Ovary (tissue), 9 donors: ENCODE measurements around the gene TTLL9. TPM values are rescaled to one million over a fixed set of nuclear protein-coding genes. Genes with fewer than 3 reads are reported as not detected.

ENCODE experiments used
- DNase-seq, 5 donors: peaks; one replicate each; pipeline ENCODE4 v3.0.0-alpha.2; 2019 to 2020
- H3K27ac ChIP-seq, 2 donors: fragments of 200-600 bp; one replicate each; pipeline versions ENCODE4 v1.5.1 to v1.8.0; 2019 to 2022
- H3K27me3 ChIP-seq: fragments of 200-600 bp; one replicate; pipeline ENCODE4 v1.8.0; 2022
- H3K36me3 ChIP-seq: fragments of 200-600 bp; sonication (generic); one replicate; pipeline ENCODE4 v1.5.1; 2019
- H3K4me1 ChIP-seq: one replicate; pipeline ENCODE4 v1.8.1; 2013; ENCODE audit warnings: mild to moderate bottlenecking, moderate library complexity; ENCODE audit not compliant: insufficient read depth
- H3K4me3 ChIP-seq: fragments of 200-600 bp; sonication (generic); one replicate; pipeline ENCODE4 v1.5.1; 2017
- H3K9me3 ChIP-seq, 2 donors: fragments of 200-600 bp in 1 of 2; sonication (generic) in 1 of 2; one replicate each; pipeline versions ENCODE4 v1.5.1 to v1.8.1; 2013 to 2019; ENCODE audit warnings: mild to moderate bottlenecking in 1 of 2, moderate library complexity in 1 of 2
- EP300 ChIP-seq: sonication (generic); formaldehyde crosslinking; IDR thresholded peaks from one replicate; pipeline ENCODE4 v1.6.1; 2017; ENCODE audit warnings: antibody characterized with exemption
- POLR2A ChIP-seq: fragments of 450-650 bp; IDR thresholded peaks from one replicate; pipeline ENCODE4 v1.6.1; 2017; ENCODE audit warnings: antibody characterized with exemption, mild to moderate bottlenecking, moderate library complexity
- WGBS, 3 donors: extraction: QIAGEN DNeasy Blood & Tissue Kit in 1 of 3; methylation state at CpG; one replicate each; pipeline versions ENCODE4 v1.1.5 to v1.1.7; 2013 to 2017; 5-methylcytosine and 5-hydroxymethylcytosine counted together
- intact Hi-C, 4 donors: fragments of 100-400 bp; cut with DNase I; formaldehyde crosslinking; loops; one replicate each; pipeline versions ENCODE4 v1.11.0 to v1.15.1; 2022 to 2023
- polyA plus RNA-seq, 2 donors: library from polyadenylated mRNA; stranded (reverse); fragments of 200-250 nt in 1 of 2; fragments of 350-450 nt in 1 of 2; fragmentation: Illumina TruSeq in 1 of 2; extraction: RNeasy Lipid Tissue Mini Kit (QIAGEN cat#74804) in 1 of 2; gene quantifications; one replicate each; pipeline ENCODE4 v1.2.3, GENCODE V29; 2013 to 2014
- total RNA-seq, 7 donors: library from RNA; depleted of rRNA in 2 of 7; stranded (reverse); fragments of >200 nt in 2 of 7; fragmentation: NEBNext Ultra II Directional in 3 of 7; extraction: Animal tissue kit (Norgen Biotek cat#: 25700) in 3 of 7; gene quantifications; one replicate each; pipeline versions ENCODE4 v1.1.0 to v1.2.4, GENCODE V29; 2016 to 2023
- TF ChIP-seq, protein P1 (sequence below), 3 donors: fragments of 450-650 bp in 2 of 3; fragments of 200-600 bp in 1 of 3; IDR thresholded peaks; one replicate each; pipeline versions ENCODE4 v1.5.1 to v1.8.0; 2016 to 2022; ENCODE audit warnings: antibody characterized with exemption in 3 of 3, mild to moderate bottlenecking in 1 of 3
- donor health status: DM: no; HTN: no; CAD: no; lungs with moderate emphysema.
- donor health status: DM: no; HTN: no; CAD: no.
- donor health status: Bipolar disorder and iron deficiency.
- donor health status: DM: yes; HTN: yes; CAD: no.
- donor health status: DM: no; HTN: no; CAD: no.
- donor health status: DM: yes; HTN: yes; CAD: no.

Gene TTLL9
- total and polyA plus RNA-seq, 9 donors, result 0.24 to 10.6 (median 0.40) TPM

DNA sequence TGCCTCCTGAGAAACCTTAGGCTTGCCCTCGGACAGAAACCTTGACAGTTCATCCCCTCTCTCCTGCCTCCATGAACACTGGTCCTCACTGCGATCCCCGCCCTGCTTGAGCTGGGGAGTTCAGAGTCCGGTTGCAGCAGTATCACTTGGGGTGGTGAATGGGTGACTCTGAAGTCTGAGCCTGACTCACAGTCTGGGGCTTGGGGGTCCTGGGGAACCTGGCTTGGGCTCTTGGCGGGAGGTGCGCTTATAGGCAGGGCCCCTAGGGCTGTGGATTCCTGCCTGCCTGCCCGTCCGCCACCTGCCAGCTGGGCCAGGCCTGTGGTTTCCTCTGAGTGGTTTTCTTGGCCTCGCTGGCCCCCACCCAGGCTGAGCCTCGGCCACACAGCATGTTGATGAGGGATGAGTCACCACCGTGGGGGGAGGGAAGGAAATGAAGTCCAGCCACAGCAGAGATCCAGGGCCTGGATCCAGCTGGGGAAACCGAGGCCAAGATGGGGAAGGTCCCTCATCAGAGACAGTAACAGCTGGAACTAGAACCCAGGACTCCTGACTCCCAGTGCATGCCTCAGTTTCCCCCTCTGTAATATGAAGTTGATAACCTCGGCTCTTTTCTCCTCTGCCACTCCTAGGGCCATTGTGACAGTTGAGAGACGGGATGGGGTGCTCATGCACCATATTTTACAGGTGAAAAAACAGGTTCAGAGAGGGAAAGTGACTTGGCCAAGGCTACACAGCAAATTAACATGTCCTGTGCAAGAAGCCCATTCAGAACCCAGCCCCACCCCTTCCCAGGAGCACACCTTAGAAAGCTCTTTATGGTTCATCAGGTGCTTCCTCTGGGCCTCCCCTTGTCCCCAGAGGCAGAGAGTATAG is 34.2 kb upstream of the TTLL9 start:
- intact Hi-C loops, result no loop called here
- WGBS, 3 donors, result 22 to 32% (median 30%) methylated on average over 12 to 14 of the region's 14 CpGs
- peaks cover 12% of the 10 kb centered on the region for H3K4me1 ChIP-seq

GRCh38 chr20:31836853-31837608 is 33.4 kb upstream of the TTLL9 start:
- Histone ChIP-seq H3K27ac (no peak overlapping the region), H3K4me3 (no peak overlapping the region), H3K9me3 (no peaks in the 10 kb centered on the region), H3K4me1 (peaks cover 18% of the 10 kb centered on the region), H3K36me3 (no peaks in the 10 kb centered on the region), H3K27me3 (no peaks in the 10 kb centered on the region)
- DNase-seq, result no peak
- WGBS, 3 donors, result 75 to 77% (median 76%) methylated on average over 5 of the region's 5 CpGs
- intact Hi-C loops, result no loop called here
- TF ChIP-seq POLR2A (no peak), EP300 (no peak)
- TF ChIP-seq, protein P1, sequence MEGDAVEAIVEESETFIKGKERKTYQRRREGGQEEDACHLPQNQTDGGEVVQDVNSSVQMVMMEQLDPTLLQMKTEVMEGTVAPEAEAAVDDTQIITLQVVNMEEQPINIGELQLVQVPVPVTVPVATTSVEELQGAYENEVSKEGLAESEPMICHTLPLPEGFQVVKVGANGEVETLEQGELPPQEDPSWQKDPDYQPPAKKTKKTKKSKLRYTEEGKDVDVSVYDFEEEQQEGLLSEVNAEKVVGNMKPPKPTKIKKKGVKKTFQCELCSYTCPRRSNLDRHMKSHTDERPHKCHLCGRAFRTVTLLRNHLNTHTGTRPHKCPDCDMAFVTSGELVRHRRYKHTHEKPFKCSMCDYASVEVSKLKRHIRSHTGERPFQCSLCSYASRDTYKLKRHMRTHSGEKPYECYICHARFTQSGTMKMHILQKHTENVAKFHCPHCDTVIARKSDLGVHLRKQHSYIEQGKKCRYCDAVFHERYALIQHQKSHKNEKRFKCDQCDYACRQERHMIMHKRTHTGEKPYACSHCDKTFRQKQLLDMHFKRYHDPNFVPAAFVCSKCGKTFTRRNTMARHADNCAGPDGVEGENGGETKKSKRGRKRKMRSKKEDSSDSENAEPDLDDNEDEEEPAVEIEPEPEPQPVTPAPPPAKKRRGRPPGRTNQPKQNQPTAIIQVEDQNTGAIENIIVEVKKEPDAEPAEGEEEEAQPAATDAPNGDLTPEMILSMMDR (IDR thresholded peaks at IDR 0.05), result no peak

More for the DNA sequence above, 34.2 kb upstream of the TTLL9 start:
- no peaks in the 10 kb centered on the region for H3K9me3 ChIP-seq
- peak; percentile 61 to 81 (median 74) for DNase-seq
- H3K27me3 ChIP-seq, result no peaks in the 10 kb centered on the region
- TF ChIP-seq POLR2A (no peak), EP300 (no peak)
- TF ChIP-seq, protein P1 (IDR thresholded peaks at IDR 0.05), result no peak
- H3K4me3 ChIP-seq, result no peak overlapping the region
- H3K36me3 ChIP-seq, result no peaks in the 10 kb centered on the region
- no peak overlapping the region for H3K27ac ChIP-seq

- H3K27me3 ChIP-seq, result no peaks in the 10 kb centered on the region
- DNase-seq, result no peak
- no peak for TF ChIP-seq POLR2A
- TF ChIP-seq, protein P1 (IDR thresholded peaks at IDR 0.05), result no peak
- no peak for TF ChIP-seq EP300
- intact Hi-C loops, result no loop called here
- no peaks in the 10 kb centered on the region for H3K36me3 ChIP-seq
- no peaks in the 10 kb centered on the region for H3K9me3 ChIP-seq
- H3K4me3 ChIP-seq, result no peak overlapping the region
- H3K27ac ChIP-seq, result no peak overlapping the region
- 45 to 67% (median 59%) methylated on average over 3 of the region's 3 CpGs for whole genome bisulfite sequencing, 3 donors
- peaks cover 23% of the 10 kb centered on the region for H3K4me1 ChIP-seq
Observed at GRCh38 chr20:31837896-31838397, 32.5 kb upstream of the TTLL9 start.

GRCh38 chr20:31838646-31839292 is 31.7 kb upstream of the TTLL9 start:
- H3K4me1 ChIP-seq, result peaks cover 29% of the 10 kb centered on the region
- TF ChIP-seq EP300, result no peak
- TF ChIP-seq, protein P1 (IDR thresholded peaks at IDR 0.05), result no peak
- TF ChIP-seq POLR2A, result no peak
- H3K36me3 ChIP-seq, result no peaks in the 10 kb centered on the region
- no peak overlapping the region for H3K27ac ChIP-seq
- H3K27me3 ChIP-seq, result no peaks in the 10 kb centered on the region
- H3K9me3 ChIP-seq, result no peaks in the 10 kb centered on the region
- no peak overlapping the region for H3K4me3 ChIP-seq
- intact Hi-C loops, result no loop called here
- 49 to 55% (median 53%) methylated on average over 9 of the region's 9 CpGs for WGBS, 3 donors
- no peak for DNase-seq
